NOMO-1 (cell line): ENCODE data around the gene UBR3.
"Not testable (repeated sequence)": the region's sequence is repeated elsewhere in the genome, so short reads cannot be mapped to it uniquely, and the experiment has no call there.

Experiments
- DNase-seq, 2 experiments: peaks; one replicate each; lab custom pipeline; 2025; ENCODE audit not compliant: unreplicated experiment in 2 of 2; lab: John Stamatoyannopoulos, UW

Gene UBR3

GRCh38 chr2:169820101-169820500, 7.2 kb upstream of the UBR3 start:
- not testable (repeated sequence) for DNase-seq

- no peak for DNase-seq
Measured at GRCh38 chr2:169822036-169822435, 5.2 kb upstream of the UBR3 start.

- no peak for DNase-seq
Measured at GRCh38 chr2:169822785-169823392, 4.4 kb upstream of the UBR3 start.

- peak in 1 of 2 experiments; percentile 42 for DNase-seq
Measured at GRCh38 chr2:169823996-169824372, 3.3 kb upstream of the UBR3 start.

- DNase-seq: peak; percentile 68 to 84
Measured at GRCh38 chr2:169824373-169825333, 2.6 kb upstream of the UBR3 start, which contains the start of gene METTL5. Gene METTL5, minus strand, starts transcription at chr2:169824905. Its CDS starts 308 bp downstream, at chr2:169824597.

- DNase-seq: peak; percentile 38 to 42
Measured at GRCh38 chr2:169828141-169828811, 1.0 kb downstream of the UBR3 start.

- DNase-seq: no peak
Measured at GRCh38 chr2:169834401-169834800, 7.1 kb downstream of the UBR3 start.

- no peak for DNase-seq
Measured at GRCh38 chr2:169838743-169839489, 11.7 kb downstream of the UBR3 start.

GRCh38 chr2:169839954-169840746, 12.9 kb downstream of the UBR3 start:
- no peak for DNase-seq

- no peak for DNase-seq
Measured at GRCh38 chr2:169840747-169841142, 13.5 kb downstream of the UBR3 start.

GRCh38 chr2:169841625-169842024, 14.4 kb downstream of the UBR3 start:
- DNase-seq: not testable (repeated sequence)

- no peak for DNase-seq
Measured at GRCh38 chr2:169845016-169845415, 17.8 kb downstream of the UBR3 start.

- DNase-seq: not testable (repeated sequence)
Measured at GRCh38 chr2:169848959-169849693, 21.9 kb downstream of the UBR3 start.

GRCh38 chr2:169849710-169850109, 22.5 kb downstream of the UBR3 start:
- no peak for DNase-seq

- peak in 1 of 2 experiments; percentile 39 for DNase-seq
Measured at GRCh38 chr2:169853041-169853668, 25.9 kb downstream of the UBR3 start.

GRCh38 chr2:169855281-169856258, 28.3 kb downstream of the UBR3 start:
- DNase-seq: not testable (repeated sequence)

- DNase-seq: no peak
Measured at GRCh38 chr2:169859423-169859822, 32.2 kb downstream of the UBR3 start.
